ENCODE data around the gene RB1. TPM values are rescaled to one million over a fixed set of nuclear protein-coding genes. Genes with fewer than 3 reads are reported as not detected.

Gene RB1
- total RNA-seq, 1 experiment from 2014 or later = 43.4 TPM

DNA sequence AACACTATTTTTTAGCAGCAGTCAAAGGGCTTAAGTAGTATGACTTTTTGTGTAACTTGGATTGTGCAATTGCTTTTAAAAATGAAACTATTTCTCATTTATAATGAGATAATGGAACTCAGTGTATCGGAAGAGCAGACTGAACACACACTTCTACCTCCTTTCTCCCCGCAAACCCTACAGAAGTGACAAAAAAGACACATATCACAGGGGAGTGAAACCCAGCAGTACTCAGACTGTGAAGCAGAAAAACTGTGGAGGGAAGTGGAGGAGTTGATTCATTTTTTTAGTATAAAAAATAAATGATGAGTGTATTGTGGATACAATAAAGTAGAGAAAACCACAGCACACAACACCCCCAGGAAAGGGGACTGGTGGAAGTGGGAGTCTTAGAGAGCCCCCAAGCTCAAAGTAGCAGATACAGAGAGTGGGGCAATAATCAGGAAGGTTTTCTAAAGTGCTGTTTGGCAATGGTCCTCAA is 99.6 kb downstream of the RB1 start:
- intact Hi-C loops (cut with micrococcal nuclease) = no loop called here
- CTCF ChIA-PET = interaction anchor here (0.6 to 1.6 kb wide), 4 partner anchors 10 to 311 kb away, joined by 3 to 4 read pairs (median 3); partner anchors contain the start of gene LPAR6
- BruUV-seq (replicated peaks) = no TSS peak
- DNase-seq (ENCODE audit: unreplicated experiment) = no peak
- POLR2A ChIA-PET = interaction anchor here (0.7 to 3.9 kb wide), 11 partner anchors 10 to 176 kb away, joined by 3 to 42 read pairs (median 3); partner anchors contain the start of genes ITM2B and LPAR6
- Mint-ChIP-seq H3K4me1 (ENCODE audit: insufficient read depth, unreplicated experiment) (peaks cover 43% of the 10 kb centered on the region), H3K36me3 (ENCODE audit: insufficient read depth, unreplicated experiment) (peaks cover 18% of the 10 kb centered on the region), H3K27ac (ENCODE audit: low read depth, unreplicated experiment) (peak overlapping the region; percentile 77), H3K27me3 (ENCODE audit: insufficient read depth, unreplicated experiment) (no peaks in the 10 kb centered on the region), H3K4me3 (ENCODE audit: unreplicated experiment) (peak overlapping the region; percentile 57), H3K9me3 (ENCODE audit: unreplicated experiment) (no peaks in the 10 kb centered on the region)
- TF ChIP-seq CTCF (IDR thresholded peaks at IDR 0.05; ENCODE audit: unreplicated experiment) = no peak

GRCh38 chr13:48403913-48404312 is 100.4 kb downstream of the RB1 start:
- H3K4me3 Mint-ChIP-seq (ENCODE audit: unreplicated experiment) = no peak overlapping the region
- H3K27ac Mint-ChIP-seq (ENCODE audit: low read depth, unreplicated experiment) = peak overlapping the region; percentile 12
- no TSS peak for BruUV-seq (replicated peaks)
- H3K36me3 Mint-ChIP-seq (ENCODE audit: insufficient read depth, unreplicated experiment) = peaks cover 23% of the 10 kb centered on the region
- H3K4me1 Mint-ChIP-seq (ENCODE audit: insufficient read depth, unreplicated experiment) = peaks cover 41% of the 10 kb centered on the region
- intact Hi-C loops (cut with micrococcal nuclease) = no loop called here
- POLR2A ChIA-PET = interaction anchor here (0.8 to 3.9 kb wide), 4 partner anchors 9 to 71 kb away, joined by 3 to 42 read pairs (median 3); partner anchors contain the start of gene LPAR6
- TF ChIP-seq CTCF (IDR thresholded peaks at IDR 0.05; ENCODE audit: unreplicated experiment) = no peak
- no peaks in the 10 kb centered on the region for H3K27me3 Mint-ChIP-seq (ENCODE audit: insufficient read depth, unreplicated experiment)
- DNase-seq (ENCODE audit: unreplicated experiment) = no peak
- CTCF ChIA-PET = interaction anchor here (0.6 to 1.6 kb wide), 3 partner anchors 9 to 177 kb away, joined by 3 to 4 read pairs (median 3); partner anchors contain the start of gene LPAR6
- no peaks in the 10 kb centered on the region for H3K9me3 Mint-ChIP-seq (ENCODE audit: unreplicated experiment)

GRCh38 chr13:48404952-48405351 is 101.4 kb downstream of the RB1 start:
- Mint-ChIP-seq H3K27ac (ENCODE audit: low read depth, unreplicated experiment) (peak overlapping the region; percentile 12), H3K4me3 (ENCODE audit: unreplicated experiment) (no peak overlapping the region), H3K4me1 (ENCODE audit: insufficient read depth, unreplicated experiment) (peaks cover 33% of the 10 kb centered on the region), H3K9me3 (ENCODE audit: unreplicated experiment) (no peaks in the 10 kb centered on the region), H3K36me3 (ENCODE audit: insufficient read depth, unreplicated experiment) (peaks cover 27% of the 10 kb centered on the region), H3K27me3 (ENCODE audit: insufficient read depth, unreplicated experiment) (no peaks in the 10 kb centered on the region)
- ChIA-PET POLR2A (interaction anchor here (0.9 kb wide), 1 partner anchor 8 kb away, joined by 3 read pairs; the partner anchor contains the start of gene LPAR6), CTCF (interaction anchor here (0.5 kb wide), 1 partner anchor 1909 kb away, joined by 3 read pairs; no protein-coding TSS in a partner anchor)
- no peak for DNase-seq (ENCODE audit: unreplicated experiment)
- TF ChIP-seq CTCF (IDR thresholded peaks at IDR 0.05; ENCODE audit: unreplicated experiment) = no peak
- no TSS peak for BruUV-seq (replicated peaks)
- intact Hi-C loops (cut with micrococcal nuclease) = no loop called here

DNA sequence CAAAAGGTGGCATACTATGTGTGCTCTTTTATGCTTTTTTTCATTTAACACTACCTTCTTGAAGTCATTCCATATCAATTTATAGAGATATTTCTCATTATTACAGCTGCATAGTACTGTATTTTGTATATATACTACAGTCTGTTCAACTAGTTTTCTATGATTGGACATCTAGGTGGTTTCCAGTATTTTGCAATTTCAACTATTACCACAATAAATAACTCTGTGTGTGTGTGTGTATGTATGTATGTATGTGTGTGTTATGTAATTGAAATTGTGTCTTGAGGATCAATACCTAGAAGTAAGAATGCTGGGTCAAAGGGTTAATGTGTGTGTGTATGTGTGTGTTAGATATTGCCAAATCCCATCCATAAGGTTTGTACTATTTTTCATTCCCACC is 102.3 kb downstream of the RB1 start:
- peak; percentile 9 for DNase-seq (ENCODE audit: unreplicated experiment)
- Mint-ChIP-seq H3K27ac (ENCODE audit: low read depth, unreplicated experiment) (peak overlapping the region; percentile 37), H3K36me3 (ENCODE audit: insufficient read depth, unreplicated experiment) (peaks cover 27% of the 10 kb centered on the region), H3K4me1 (ENCODE audit: insufficient read depth, unreplicated experiment) (peaks cover 29% of the 10 kb centered on the region), H3K9me3 (ENCODE audit: unreplicated experiment) (no peaks in the 10 kb centered on the region), H3K4me3 (ENCODE audit: unreplicated experiment) (no peak overlapping the region), H3K27me3 (ENCODE audit: insufficient read depth, unreplicated experiment) (no peaks in the 10 kb centered on the region)
- intact Hi-C loops (cut with micrococcal nuclease) = no loop called here
- CTCF ChIA-PET = no interaction called here
- no peak for TF ChIP-seq CTCF (IDR thresholded peaks at IDR 0.05; ENCODE audit: unreplicated experiment)
- POLR2A ChIA-PET = interaction anchor here (0.9 kb wide), 1 partner anchor 26 kb away, joined by 4 read pairs; no protein-coding TSS in a partner anchor
- BruUV-seq (replicated peaks) = no TSS peak

Data from MCF 10A (cell line).